GM12801 (cell line): ENCODE data around the gene ABCG4.

Source experiments
- TF ChIP-seq, protein P1 (sequence below): IDR thresholded peaks from one replicate; pipeline ENCODE4 v1.5.1; 2011; ENCODE audit warnings: control low read depth; ENCODE audit not compliant: insufficient read length; ENCODE audit errors: extremely low read depth

ABCG4 gene

GRCh38 chr11:119112314-119113020 is 36.4 kb upstream of the ABCG4 start:
- TF ChIP-seq, protein P1, sequence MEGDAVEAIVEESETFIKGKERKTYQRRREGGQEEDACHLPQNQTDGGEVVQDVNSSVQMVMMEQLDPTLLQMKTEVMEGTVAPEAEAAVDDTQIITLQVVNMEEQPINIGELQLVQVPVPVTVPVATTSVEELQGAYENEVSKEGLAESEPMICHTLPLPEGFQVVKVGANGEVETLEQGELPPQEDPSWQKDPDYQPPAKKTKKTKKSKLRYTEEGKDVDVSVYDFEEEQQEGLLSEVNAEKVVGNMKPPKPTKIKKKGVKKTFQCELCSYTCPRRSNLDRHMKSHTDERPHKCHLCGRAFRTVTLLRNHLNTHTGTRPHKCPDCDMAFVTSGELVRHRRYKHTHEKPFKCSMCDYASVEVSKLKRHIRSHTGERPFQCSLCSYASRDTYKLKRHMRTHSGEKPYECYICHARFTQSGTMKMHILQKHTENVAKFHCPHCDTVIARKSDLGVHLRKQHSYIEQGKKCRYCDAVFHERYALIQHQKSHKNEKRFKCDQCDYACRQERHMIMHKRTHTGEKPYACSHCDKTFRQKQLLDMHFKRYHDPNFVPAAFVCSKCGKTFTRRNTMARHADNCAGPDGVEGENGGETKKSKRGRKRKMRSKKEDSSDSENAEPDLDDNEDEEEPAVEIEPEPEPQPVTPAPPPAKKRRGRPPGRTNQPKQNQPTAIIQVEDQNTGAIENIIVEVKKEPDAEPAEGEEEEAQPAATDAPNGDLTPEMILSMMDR, result no peak

GRCh38 chr11:119113716-119114115 is 35.1 kb upstream of the ABCG4 start:
- TF ChIP-seq, protein P1, result no peak

DNA sequence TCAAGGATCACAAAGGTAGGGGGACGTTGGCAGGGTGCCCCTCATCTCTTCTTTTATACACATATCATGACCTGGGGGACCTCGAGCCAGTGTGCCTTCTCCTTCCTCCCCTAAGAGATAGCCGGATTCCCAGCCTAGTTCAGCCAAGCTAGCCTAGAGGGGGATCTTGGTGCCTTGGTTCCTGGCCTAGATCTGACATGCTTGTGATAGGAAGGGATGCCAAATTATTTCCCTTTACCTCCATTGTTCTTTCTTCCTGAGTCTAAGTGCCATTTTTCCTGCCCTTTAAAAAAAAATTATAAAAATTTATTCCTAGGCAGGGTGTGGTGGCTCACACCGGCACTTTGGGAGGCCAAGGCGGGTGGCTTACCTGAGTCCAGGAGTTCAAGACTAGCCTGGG is 34.5 kb upstream of the ABCG4 start:
- TF ChIP-seq, protein P1, result no peak

GRCh38 chr11:119115484-119116234 is 33.2 kb upstream of the ABCG4 start:
- TF ChIP-seq, protein P1, result no peak

DNA sequence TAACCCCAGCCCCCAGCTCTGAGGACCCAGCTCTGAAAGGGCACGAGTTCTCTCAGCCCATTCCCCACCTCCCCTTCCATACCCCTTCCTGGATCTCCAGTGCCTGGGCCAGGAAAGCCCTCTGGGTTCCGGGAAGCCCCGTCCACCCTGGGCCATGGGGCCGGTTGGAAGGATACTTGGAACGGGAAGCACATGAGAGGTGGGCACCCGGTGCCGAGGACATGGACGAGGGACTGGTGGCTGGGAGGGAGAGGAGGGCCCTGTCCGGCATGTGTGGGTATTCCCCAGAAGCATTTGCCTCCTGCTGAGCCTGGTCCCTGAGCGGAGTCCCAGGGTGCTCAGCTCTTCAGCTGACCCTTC is 32.6 kb upstream of the ABCG4 start:
- TF ChIP-seq, protein P1, result no peak

DNA sequence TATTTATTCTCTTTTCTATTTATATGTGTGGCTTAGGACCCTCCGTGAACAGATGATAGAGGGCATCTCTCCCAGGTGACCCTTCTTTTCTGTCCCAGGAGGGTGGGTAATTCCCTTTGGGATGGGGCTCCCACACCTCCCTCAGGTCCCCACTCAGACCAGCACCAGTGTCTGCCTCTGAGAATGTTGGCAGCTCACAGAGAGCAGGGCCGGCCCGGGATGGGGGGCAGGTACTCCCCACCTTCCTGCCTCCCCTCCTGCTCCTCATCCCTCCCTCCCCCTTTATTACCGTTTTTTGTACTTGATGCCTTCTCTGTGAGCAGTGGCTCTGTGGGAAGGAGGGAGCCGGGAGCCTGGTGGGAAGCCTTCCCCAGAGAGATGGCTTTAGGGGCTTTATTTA is 32.3 kb upstream of the ABCG4 start:
- TF ChIP-seq, protein P1, result no peak

GRCh38 chr11:119117004-119117706 is 31.7 kb upstream of the ABCG4 start:
- TF ChIP-seq, protein P1, result no peak
